Measurements from ENCODE around the gene ADISSP.

Gene ADISSP

GRCh38 chr20:3781153-3781910, 13.8 kb upstream of the ADISSP start, which contains the start of gene SPEF1:
Gene SPEF1 (minus strand): TSS chr20:3781448. CDS start chr20:3781287, 161 bp downstream.
- no peak for DNase-seq (ENCODE audit: low read depth in 2 of 2)

- DNase-seq (ENCODE audit: low read depth in 2 of 2): no peak
Measured at GRCh38 chr20:3778976-3779375, 11.4 kb upstream of the ADISSP start.

- peak in 1 of 2 donors; percentile 47 for DNase-seq (ENCODE audit: low read depth in 2 of 2)
Measured at GRCh38 chr20:3777716-3778629, 10.4 kb upstream of the ADISSP start.

- no peak for DNase-seq (ENCODE audit: low read depth in 2 of 2)
Measured at GRCh38 chr20:3777381-3777715, 9.8 kb upstream of the ADISSP start.

- DNase-seq (ENCODE audit: low read depth in 2 of 2): no peak
Measured at GRCh38 chr20:3775457-3776108, 8.0 kb upstream of the ADISSP start.

GRCh38 chr20:3771552-3772058, 4.1 kb upstream of the ADISSP start:
- no peak for DNase-seq (ENCODE audit: low read depth in 2 of 2)

- DNase-seq (ENCODE audit: low read depth in 2 of 2): peak; percentile 70 to 81
Measured at GRCh38 chr20:3768342-3769130, 983 bp upstream of the ADISSP start.

GRCh38 chr20:3767110-3767426, 485 bp downstream of the ADISSP start:
- no peak for DNase-seq (ENCODE audit: low read depth in 2 of 2)

- DNase-seq (ENCODE audit: low read depth in 2 of 2): no peak
Measured at GRCh38 chr20:3766422-3767109, 987 bp downstream of the ADISSP start.

- DNase-seq (ENCODE audit: low read depth in 2 of 2): no peak
Measured at GRCh38 chr20:3765171-3765882, 2.2 kb downstream of the ADISSP start.

GRCh38 chr20:3764659-3765058, 2.9 kb downstream of the ADISSP start:
- no peak for DNase-seq (ENCODE audit: low read depth in 2 of 2)

- no peak for DNase-seq (ENCODE audit: low read depth in 2 of 2)
Measured at GRCh38 chr20:3763671-3764601, 3.6 kb downstream of the ADISSP start.

GRCh38 chr20:3760655-3761348, 6.8 kb downstream of the ADISSP start:
- no peak for DNase-seq (ENCODE audit: low read depth in 2 of 2)

- no peak for DNase-seq (ENCODE audit: low read depth in 2 of 2)
Measured at GRCh38 chr20:3759884-3760283, 7.7 kb downstream of the ADISSP start.

- no peak for DNase-seq (ENCODE audit: low read depth in 2 of 2)
Measured at GRCh38 chr20:3759316-3759823, 8.2 kb downstream of the ADISSP start.

- no peak for DNase-seq (ENCODE audit: low read depth in 2 of 2)
Measured at GRCh38 chr20:3758566-3758965, 9.0 kb downstream of the ADISSP start.

- DNase-seq (ENCODE audit: low read depth in 2 of 2): no peak
Measured at GRCh38 chr20:3757268-3757667, 10.3 kb downstream of the ADISSP start.

- no peak for DNase-seq (ENCODE audit: low read depth in 2 of 2)
Measured at GRCh38 chr20:3755814-3756480, 11.6 kb downstream of the ADISSP start.

All from stimulated activated CD8-positive, alpha-beta memory T cell treated with anti-CD3 and anti-CD28 coated beads, Interleukin-7, amount 100 ng/mL, for 4 hours (primary cell).